Activated CD4-positive, alpha-beta T cell treated with anti-CD3 and anti-CD28 coated beads, Interleukin-2, amount 10 ng/mL, durations not matched to agents 24 days and 14 days (primary cell): ENCODE data around the gene CDC26. TPM values are rescaled to one million over a fixed set of nuclear protein-coding genes. Genes with fewer than 3 reads are reported as not detected.
A peak's percentile ranks its signal among the peaks of the same experiment; 100 is the strongest.
"Not testable (repeated sequence)": the region's sequence is repeated elsewhere in the genome, so short reads cannot be mapped to it uniquely, and the experiment has no call there.

Experiments used
- DNase-seq: peaks from one replicate; pipeline ENCODE4 v3.0.0; 2022
- H3K27ac Mint-ChIP-seq: one replicate; pipeline ENCODE4 v1.8.0; 2022; ENCODE audit warnings: mild to moderate bottlenecking, mixed read lengths
- H3K27me3 Mint-ChIP-seq: one replicate; pipeline ENCODE4 v1.8.0; 2022; ENCODE audit warnings: mixed read lengths
- H3K36me3 Mint-ChIP-seq: one replicate; pipeline ENCODE4 v1.8.0; 2022; ENCODE audit warnings: low read depth, mild to moderate bottlenecking, mixed read lengths
- H3K4me1 Mint-ChIP-seq: one replicate; pipeline ENCODE4 v1.8.0; 2021; ENCODE audit warnings: mixed read lengths
- H3K4me3 Mint-ChIP-seq: one replicate; pipeline ENCODE4 v1.8.0; 2022; ENCODE audit warnings: mild to moderate bottlenecking, moderate library complexity, mixed read lengths
- H3K9me3 Mint-ChIP-seq: one replicate; pipeline ENCODE4 v1.8.0; 2021; ENCODE audit warnings: mixed read lengths
- intact Hi-C: fragments of 100-400 bp; cut with micrococcal nuclease; formaldehyde crosslinking; loops from one replicate; pipeline ENCODE4 v1.15.1; 2023
- total RNA-seq: library from RNA; stranded (reverse); gene quantifications from 2 replicates; pipeline ENCODE4 v1.2.3, GENCODE V29; 2022

CDC26 gene
- total RNA-seq, 1 donor from 2014 or later, result 52.0 TPM

- peaks cover 3% of the 10 kb centered on the region for H3K4me1 Mint-ChIP-seq
- no peak overlapping the region for H3K27ac Mint-ChIP-seq
- intact Hi-C loops, result no loop called here
- no peak overlapping the region for H3K4me3 Mint-ChIP-seq
- H3K9me3 Mint-ChIP-seq, result peaks cover 5% of the 10 kb centered on the region
- H3K27me3 Mint-ChIP-seq, result no peaks in the 10 kb centered on the region
- peaks cover 6% of the 10 kb centered on the region for H3K36me3 Mint-ChIP-seq
- no peak for DNase-seq
These were observed 30.8 kb downstream of the CDC26 start for GRCh38 chr9:113244556-113244955.

- Mint-ChIP-seq H3K4me3 (no peak overlapping the region), H3K27ac (no peak overlapping the region), H3K9me3 (no peaks in the 10 kb centered on the region), H3K4me1 (peaks cover 9% of the 10 kb centered on the region), H3K27me3 (no peaks in the 10 kb centered on the region), H3K36me3 (peaks cover 2% of the 10 kb centered on the region)
- intact Hi-C loops, result no loop called here
- no peak for DNase-seq
These were observed 34.2 kb downstream of the CDC26 start for GRCh38 chr9:113241161-113241560.

- H3K36me3 Mint-ChIP-seq, result peaks cover 2% of the 10 kb centered on the region
- intact Hi-C loops, result no loop called here
- no peak overlapping the region for H3K27ac Mint-ChIP-seq
- peaks cover 8% of the 10 kb centered on the region for H3K4me1 Mint-ChIP-seq
- no peaks in the 10 kb centered on the region for H3K9me3 Mint-ChIP-seq
- no peak overlapping the region for H3K4me3 Mint-ChIP-seq
- no peaks in the 10 kb centered on the region for H3K27me3 Mint-ChIP-seq
- no peak for DNase-seq
These were observed 36.5 kb downstream of the CDC26 start for GRCh38 chr9:113238859-113239232.

- intact Hi-C loops, result no loop called here
- Mint-ChIP-seq H3K36me3 (peaks cover 2% of the 10 kb centered on the region), H3K27ac (no peak overlapping the region), H3K4me1 (peaks cover 9% of the 10 kb centered on the region), H3K9me3 (no peaks in the 10 kb centered on the region), H3K27me3 (no peaks in the 10 kb centered on the region), H3K4me3 (no peak overlapping the region)
- no peak for DNase-seq
These were observed 37.0 kb downstream of the CDC26 start for GRCh38 chr9:113238202-113238858.

- Mint-ChIP-seq H3K27ac (no peak overlapping the region), H3K36me3 (peaks cover 2% of the 10 kb centered on the region), H3K27me3 (no peaks in the 10 kb centered on the region), H3K4me1 (peaks cover 18% of the 10 kb centered on the region), H3K9me3 (no peaks in the 10 kb centered on the region), H3K4me3 (no peak overlapping the region)
- no peak for DNase-seq
- intact Hi-C loops, result no loop called here
These were observed 38.3 kb downstream of the CDC26 start for GRCh38 chr9:113237026-113237425.

- H3K4me1 Mint-ChIP-seq, result peaks cover 19% of the 10 kb centered on the region
- H3K9me3 Mint-ChIP-seq, H3K36me3 Mint-ChIP-seq, H3K4me3 Mint-ChIP-seq, H3K27ac Mint-ChIP-seq, H3K27me3 Mint-ChIP-seq, intact Hi-C loops, DNase-seq: not testable (repeated sequence)
These were observed 39.6 kb downstream of the CDC26 start for GRCh38 chr9:113235701-113236255.

GRCh38 chr9:113231701-113232100 is 43.7 kb downstream of the CDC26 start:
- Mint-ChIP-seq H3K4me1 (peaks cover 21% of the 10 kb centered on the region), H3K27me3 (no peaks in the 10 kb centered on the region), H3K4me3 (no peak overlapping the region), H3K9me3 (no peaks in the 10 kb centered on the region), H3K27ac (no peak overlapping the region), H3K36me3 (no peaks in the 10 kb centered on the region)
- intact Hi-C loops, result no loop called here
- no peak for DNase-seq

- peak; percentile 58 for DNase-seq
- Mint-ChIP-seq H3K27me3 (no peaks in the 10 kb centered on the region), H3K27ac (no peak overlapping the region), H3K4me3 (no peak overlapping the region), H3K4me1 (peaks cover 28% of the 10 kb centered on the region), H3K36me3 (peaks cover 6% of the 10 kb centered on the region), H3K9me3 (no peaks in the 10 kb centered on the region)
- intact Hi-C loops, result loop anchor here (10.0 kb wide), 1 partner anchor 743 kb away; the partner anchor contains the start of gene KIAA1958
These were observed 47.2 kb downstream of the CDC26 start for GRCh38 chr9:113228130-113228665.

- no peaks in the 10 kb centered on the region for H3K27me3 Mint-ChIP-seq
- no peaks in the 10 kb centered on the region for H3K9me3 Mint-ChIP-seq
- H3K27ac Mint-ChIP-seq, result no peak overlapping the region
- H3K36me3 Mint-ChIP-seq, result peaks cover 6% of the 10 kb centered on the region
- H3K4me1 Mint-ChIP-seq, result peaks cover 26% of the 10 kb centered on the region
- intact Hi-C loops, result loop anchor here (10.0 kb wide), 1 partner anchor 743 kb away; the partner anchor contains the start of gene KIAA1958
- no peak overlapping the region for H3K4me3 Mint-ChIP-seq
- DNase-seq, result no peak
These were observed 47.9 kb downstream of the CDC26 start for GRCh38 chr9:113227436-113227835.

GRCh38 chr9:113223963-113224362 is 51.4 kb downstream of the CDC26 start:
- Mint-ChIP-seq H3K9me3 (no peaks in the 10 kb centered on the region), H3K27me3 (no peaks in the 10 kb centered on the region), H3K27ac (no peak overlapping the region), H3K4me1 (peaks cover 47% of the 10 kb centered on the region), H3K4me3 (no peak overlapping the region), H3K36me3 (peaks cover 7% of the 10 kb centered on the region)
- intact Hi-C loops, result loop anchor here (5.0 to 10.0 kb wide), 4 partner anchors 118 to 892 kb away; partner anchors contain the start of genes KIAA1958, PTBP3, SNX30 and WDR31
- DNase-seq, result no peak

GRCh38 chr9:113222482-113222841 is 52.9 kb downstream of the CDC26 start:
- Mint-ChIP-seq H3K4me3 (peak overlapping the region; percentile 94), H3K4me1 (peaks cover 51% of the 10 kb centered on the region), H3K36me3 (peaks cover 13% of the 10 kb centered on the region), H3K27ac (peak overlapping the region; percentile 94), H3K27me3 (no peaks in the 10 kb centered on the region), H3K9me3 (no peaks in the 10 kb centered on the region)
- intact Hi-C loops, result loop anchor here (5.0 to 10.0 kb wide), 4 partner anchors 120 to 890 kb away; partner anchors contain the start of genes KIAA1958, PTBP3, SNX30 and WDR31
- no peak for DNase-seq

- peak overlapping the region; percentile 94 for H3K4me3 Mint-ChIP-seq
- peak; percentile 66 for DNase-seq
- peak overlapping the region; percentile 94 for H3K27ac Mint-ChIP-seq
- no peaks in the 10 kb centered on the region for H3K27me3 Mint-ChIP-seq
- H3K36me3 Mint-ChIP-seq, result peaks cover 13% of the 10 kb centered on the region
- peaks cover 51% of the 10 kb centered on the region for H3K4me1 Mint-ChIP-seq
- H3K9me3 Mint-ChIP-seq, result no peaks in the 10 kb centered on the region
- intact Hi-C loops, result loop anchor here (1.0 to 10.0 kb wide), 10 partner anchors 52 to 890 kb away; partner anchors contain the start of genes ALAD, C9orf43, KIAA1958 and POLE3
These were observed 53.4 kb downstream of the CDC26 start for GRCh38 chr9:113221800-113222481.

- H3K27ac Mint-ChIP-seq, result peak within 1 kb of the TSS; percentile 94
- peak; percentile 99 for DNase-seq
- H3K4me3 Mint-ChIP-seq, result peak within 1 kb of the TSS; percentile 94
- H3K27me3 Mint-ChIP-seq, result no peaks in the 10 kb centered on the region
- no peaks in the 10 kb centered on the region for H3K9me3 Mint-ChIP-seq
- H3K36me3 Mint-ChIP-seq, result peaks cover 17% of the 10 kb centered on the region
- intact Hi-C loops, result loop anchor here (1.0 to 10.0 kb wide), 10 partner anchors 53 to 889 kb away; partner anchors contain the start of genes ALAD, C9orf43, KIAA1958 and POLE3
- H3K4me1 Mint-ChIP-seq, result peaks cover 53% of the 10 kb centered on the region
These were observed 54.2 kb downstream of the CDC26 start, which contains the start of the genes FKBP15 and SLC31A1 for GRCh38 chr9:113221003-113221799. FKBP15 (minus strand) TSS chr9:113221277; CDS start chr9:113221243, 34 bp downstream. SLC31A1 (plus strand) TSS chr9:113221544; CDS start chr9:113256149, 34,605 bp downstream.
